ENCODE results near the gene TAF11. TPM values are rescaled to one million over a fixed set of nuclear protein-coding genes. Genes with fewer than 3 reads are reported as not detected.
A peak's percentile ranks its signal among the peaks of the same experiment; 100 is the strongest.
"Not testable (repeated sequence)": the region's sequence is repeated elsewhere in the genome, so short reads cannot be mapped to it uniquely, and the experiment has no call there.

TAF11 gene, protein sequence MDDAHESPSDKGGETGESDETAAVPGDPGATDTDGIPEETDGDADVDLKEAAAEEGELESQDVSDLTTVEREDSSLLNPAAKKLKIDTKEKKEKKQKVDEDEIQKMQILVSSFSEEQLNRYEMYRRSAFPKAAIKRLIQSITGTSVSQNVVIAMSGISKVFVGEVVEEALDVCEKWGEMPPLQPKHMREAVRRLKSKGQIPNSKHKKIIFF
- polyA plus RNA-seq (2011; rRNA removed) (29.1 and 35.4 TPM in 2 replicates), polyA minus RNA-seq (2011; rRNA and poly(A)+ RNA removed) (9.0 and 10.7 TPM in 2 replicates)

DNA sequence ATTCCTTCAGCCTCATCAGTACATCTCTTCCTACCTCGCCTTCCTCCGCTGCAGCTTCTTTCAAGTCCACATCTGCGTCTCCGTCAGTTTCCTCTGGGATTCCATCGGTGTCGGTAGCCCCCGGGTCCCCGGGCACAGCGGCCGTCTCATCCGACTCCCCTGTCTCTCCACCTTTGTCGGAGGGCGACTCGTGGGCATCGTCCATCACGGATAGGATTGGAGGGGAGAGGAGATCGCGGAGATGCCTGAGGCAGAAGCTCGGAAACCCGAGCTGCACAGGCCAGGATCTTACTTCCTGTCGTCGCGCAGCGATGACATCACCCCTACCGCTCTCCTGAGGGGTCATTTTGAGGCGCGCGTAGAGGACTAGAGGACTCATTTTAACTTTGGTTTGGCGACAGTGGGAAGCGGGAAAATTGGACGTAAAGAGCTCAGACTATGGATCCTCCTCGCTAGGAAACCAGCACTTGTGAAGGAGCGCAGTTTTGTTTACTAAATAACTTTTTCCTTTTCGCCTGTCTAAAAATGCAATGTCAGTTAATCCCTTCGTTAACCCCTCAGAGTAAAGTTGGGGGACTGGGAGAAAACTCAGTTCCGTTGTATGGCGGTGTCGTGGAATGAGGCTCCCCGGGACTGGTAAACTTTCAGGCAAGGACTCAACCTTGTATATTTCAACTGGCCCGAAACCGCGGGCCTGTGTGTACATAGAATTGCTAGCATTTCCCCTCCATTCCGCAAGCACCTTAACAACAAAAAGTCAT lies at the start of gene TAF11:
Gene TAF11 (minus strand): TSS at position 290 of the 761 bp plus-strand sequence. CDS start 85 bp downstream, at position 205.
- Histone ChIP-seq H3K27ac (ENCODE audit: low read depth, low read length) (peak within 1 kb of the TSS; percentile 84), H3K4me3 (ENCODE audit: low read depth, low read length) (peak within 1 kb of the TSS; percentile 73), H3K9me3 (ENCODE audit: control insufficient read depth, insufficient read depth, low read length) (no peaks in the 10 kb centered on the region; the same call in 1 of the 2 replicates), H3K27me3 (ENCODE audit: control insufficient read depth, insufficient read depth, low read length) (no peaks in the 10 kb centered on the region)
- ChIA-PET CTCF (interaction anchor here (0.6 to 4.6 kb wide), 2 partner anchors 252 to 440 kb away, joined by 3 to 22 read pairs; no protein-coding TSS in a partner anchor), POLR2A (interaction anchor here (0.6 to 1.1 kb wide), 7 partner anchors 17 to 1137 kb away, joined by 3 to 8 read pairs (median 3); partner anchors contain the start of genes BLTP3A and SNRPC)
- DNase-seq (ENCODE audit: low read depth, low spot score), result peak; percentile 76
- TF ChIP-seq, protein P1, sequence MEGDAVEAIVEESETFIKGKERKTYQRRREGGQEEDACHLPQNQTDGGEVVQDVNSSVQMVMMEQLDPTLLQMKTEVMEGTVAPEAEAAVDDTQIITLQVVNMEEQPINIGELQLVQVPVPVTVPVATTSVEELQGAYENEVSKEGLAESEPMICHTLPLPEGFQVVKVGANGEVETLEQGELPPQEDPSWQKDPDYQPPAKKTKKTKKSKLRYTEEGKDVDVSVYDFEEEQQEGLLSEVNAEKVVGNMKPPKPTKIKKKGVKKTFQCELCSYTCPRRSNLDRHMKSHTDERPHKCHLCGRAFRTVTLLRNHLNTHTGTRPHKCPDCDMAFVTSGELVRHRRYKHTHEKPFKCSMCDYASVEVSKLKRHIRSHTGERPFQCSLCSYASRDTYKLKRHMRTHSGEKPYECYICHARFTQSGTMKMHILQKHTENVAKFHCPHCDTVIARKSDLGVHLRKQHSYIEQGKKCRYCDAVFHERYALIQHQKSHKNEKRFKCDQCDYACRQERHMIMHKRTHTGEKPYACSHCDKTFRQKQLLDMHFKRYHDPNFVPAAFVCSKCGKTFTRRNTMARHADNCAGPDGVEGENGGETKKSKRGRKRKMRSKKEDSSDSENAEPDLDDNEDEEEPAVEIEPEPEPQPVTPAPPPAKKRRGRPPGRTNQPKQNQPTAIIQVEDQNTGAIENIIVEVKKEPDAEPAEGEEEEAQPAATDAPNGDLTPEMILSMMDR (IDR thresholded peaks at IDR 0.05; ENCODE audit: low read depth, low read length), result no peak

DNA sequence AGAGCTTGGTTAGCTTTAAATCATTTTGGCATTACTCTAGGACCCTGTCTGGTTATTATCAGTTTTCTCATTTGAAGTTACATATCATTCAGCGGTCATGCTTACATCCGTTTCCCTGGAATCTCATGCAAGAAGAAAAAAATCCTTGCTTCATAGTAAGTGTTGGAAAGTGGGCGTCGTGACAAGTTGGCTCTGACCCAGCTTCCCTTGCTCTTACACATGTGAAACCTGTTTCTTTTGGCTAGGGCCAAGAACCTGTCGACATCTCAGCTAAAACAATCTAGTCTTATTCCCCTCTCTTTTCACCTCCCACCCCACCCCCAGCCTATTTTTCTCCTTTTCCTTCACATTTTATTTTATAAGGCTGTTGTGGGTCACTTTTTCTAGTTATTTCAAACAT lies 46.7 kb upstream of the TAF11 start:
- no peaks in the 10 kb centered on the region for H3K9me3 ChIP-seq (ENCODE audit: control insufficient read depth, insufficient read depth, low read length)
- no peaks in the 10 kb centered on the region for H3K27me3 ChIP-seq (ENCODE audit: control insufficient read depth, insufficient read depth, low read length)
- TF ChIP-seq, protein P1 (IDR thresholded peaks at IDR 0.05; ENCODE audit: low read depth, low read length), result no peak
- no peak overlapping the region for H3K4me3 ChIP-seq (ENCODE audit: low read depth, low read length)
- POLR2A ChIA-PET, result no interaction called here
- CTCF ChIA-PET, result no interaction called here
- no peak overlapping the region for H3K27ac ChIP-seq (ENCODE audit: low read depth, low read length)
- DNase-seq (ENCODE audit: low read depth, low spot score), result no peak

DNA sequence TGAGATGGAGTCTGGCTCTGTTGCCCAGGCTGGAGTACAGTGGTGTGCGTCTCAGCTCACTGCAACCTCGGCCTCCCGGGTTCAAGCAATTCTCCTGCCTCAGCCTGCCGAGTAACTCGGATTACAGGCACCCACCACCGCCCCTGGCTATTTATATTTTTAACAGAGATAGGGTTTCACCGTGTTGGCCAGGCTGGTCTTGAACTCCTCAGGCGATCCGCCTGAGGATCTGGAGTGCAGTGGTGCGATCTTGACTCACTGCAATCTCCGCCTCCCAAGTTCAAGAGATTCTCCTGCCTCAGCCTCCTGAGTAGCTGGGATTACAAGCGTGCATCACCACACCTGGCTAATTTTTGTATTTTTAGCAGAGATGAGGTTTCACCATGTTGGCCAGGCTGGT lies 44.4 kb upstream of the TAF11 start:
- H3K27me3 ChIP-seq (ENCODE audit: control insufficient read depth, insufficient read depth, low read length); H3K9me3 ChIP-seq (ENCODE audit: control insufficient read depth, insufficient read depth, low read length); H3K4me3 ChIP-seq (ENCODE audit: low read depth, low read length); H3K27ac ChIP-seq (ENCODE audit: low read depth, low read length); DNase-seq (ENCODE audit: low read depth, low spot score); POLR2A ChIA-PET; CTCF ChIA-PET: not testable (repeated sequence)

DNA sequence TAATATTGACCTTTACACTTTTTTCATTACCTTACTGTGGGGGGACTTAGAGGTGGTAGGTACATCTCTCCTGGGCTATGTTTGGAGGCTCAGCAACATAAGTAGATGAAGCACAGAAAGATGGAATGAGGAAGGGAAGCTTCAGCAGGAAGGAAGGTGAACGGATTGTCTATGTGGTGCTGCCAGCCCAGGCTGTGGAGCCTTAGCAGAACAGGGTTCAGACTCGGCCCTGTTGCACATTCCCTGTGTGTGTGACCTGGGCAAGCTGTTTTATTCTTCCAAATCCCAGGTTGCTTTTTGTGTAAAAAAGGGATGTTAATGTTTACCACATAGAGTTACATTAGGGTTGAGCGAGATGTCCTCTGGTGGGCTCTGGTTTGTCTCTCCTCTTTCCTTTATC lies 42.4 kb upstream of the TAF11 start:
- H3K27ac ChIP-seq (ENCODE audit: low read depth, low read length), result no peak overlapping the region
- ChIA-PET CTCF (no interaction called here), POLR2A (no interaction called here)
- H3K27me3 ChIP-seq (ENCODE audit: control insufficient read depth, insufficient read depth, low read length), result no peaks in the 10 kb centered on the region
- TF ChIP-seq, protein P1 (IDR thresholded peaks at IDR 0.05; ENCODE audit: low read depth, low read length), result no peak
- no peaks in the 10 kb centered on the region for H3K9me3 ChIP-seq (ENCODE audit: control insufficient read depth, insufficient read depth, low read length)
- no peak overlapping the region for H3K4me3 ChIP-seq (ENCODE audit: low read depth, low read length)
- no peak for DNase-seq (ENCODE audit: low read depth, low spot score)

DNA sequence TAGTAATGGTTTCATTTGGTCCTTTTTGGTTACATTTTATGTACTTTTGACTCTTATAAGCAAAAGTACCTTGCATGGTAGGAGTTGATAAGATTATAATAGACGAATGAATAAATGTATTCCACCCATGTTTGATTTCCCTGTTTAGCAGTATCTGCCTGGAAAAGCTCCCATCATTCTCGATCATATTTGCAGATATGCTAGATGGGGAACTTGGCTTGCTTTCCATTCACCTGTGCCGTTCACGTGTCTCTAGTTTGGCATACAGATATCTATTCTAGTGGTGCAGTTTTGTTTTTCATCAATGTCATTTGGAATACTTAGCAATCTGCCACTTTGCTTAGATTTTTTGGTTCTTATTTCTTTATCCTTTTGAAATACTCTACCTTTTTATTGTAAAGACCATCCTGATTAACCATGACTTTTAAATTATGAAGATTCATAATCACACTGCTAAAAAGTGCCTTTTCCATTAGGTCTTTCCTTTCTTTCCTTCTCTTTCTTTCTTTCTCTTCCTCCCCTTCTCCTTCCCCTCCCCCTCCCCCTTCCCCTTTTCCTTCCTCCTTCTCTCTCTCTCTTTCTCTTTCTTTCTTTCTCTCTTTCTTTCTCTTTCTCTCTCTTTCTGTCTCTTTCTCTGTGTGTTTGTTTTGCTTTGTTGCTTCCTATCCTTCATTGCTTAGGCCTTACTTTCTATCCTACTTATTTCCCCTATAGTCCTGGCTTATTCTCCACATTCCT lies 41.6 kb upstream of the TAF11 start:
- no peak overlapping the region for H3K27ac ChIP-seq (ENCODE audit: low read depth, low read length)
- H3K4me3 ChIP-seq (ENCODE audit: low read depth, low read length), result no peak overlapping the region
- no peaks in the 10 kb centered on the region for H3K27me3 ChIP-seq (ENCODE audit: control insufficient read depth, insufficient read depth, low read length)
- TF ChIP-seq, protein P1 (IDR thresholded peaks at IDR 0.05; ENCODE audit: low read depth, low read length), result no peak
- no peaks in the 10 kb centered on the region for H3K9me3 ChIP-seq (ENCODE audit: control insufficient read depth, insufficient read depth, low read length)
- DNase-seq (ENCODE audit: low read depth, low spot score), result no peak
- POLR2A ChIA-PET, result no interaction called here
- CTCF ChIA-PET, result interaction anchor here (1.9 kb wide), 1 partner anchor 57 kb away, joined by 6 read pairs; no protein-coding TSS in a partner anchor

Measured in AG04450 (cell line).